HG03095 (cell line): Measurements from ENCODE around the gene RFTN1.

Source experiments
- ATAC-seq: cut with Tn5 transposase; IDR thresholded peaks from one replicate; pipeline ENCODE4 v1.9.1; 2021; ENCODE audit warnings: moderate library complexity; ENCODE audit not compliant: unreplicated experiment

RFTN1 gene

GRCh38 chr3:16337856-16338540 lies 175.5 kb downstream of the RFTN1 start:
- peak; percentile 78 for ATAC-seq

GRCh38 chr3:16336825-16337224 lies 176.7 kb downstream of the RFTN1 start:
- ATAC-seq = no peak

DNA sequence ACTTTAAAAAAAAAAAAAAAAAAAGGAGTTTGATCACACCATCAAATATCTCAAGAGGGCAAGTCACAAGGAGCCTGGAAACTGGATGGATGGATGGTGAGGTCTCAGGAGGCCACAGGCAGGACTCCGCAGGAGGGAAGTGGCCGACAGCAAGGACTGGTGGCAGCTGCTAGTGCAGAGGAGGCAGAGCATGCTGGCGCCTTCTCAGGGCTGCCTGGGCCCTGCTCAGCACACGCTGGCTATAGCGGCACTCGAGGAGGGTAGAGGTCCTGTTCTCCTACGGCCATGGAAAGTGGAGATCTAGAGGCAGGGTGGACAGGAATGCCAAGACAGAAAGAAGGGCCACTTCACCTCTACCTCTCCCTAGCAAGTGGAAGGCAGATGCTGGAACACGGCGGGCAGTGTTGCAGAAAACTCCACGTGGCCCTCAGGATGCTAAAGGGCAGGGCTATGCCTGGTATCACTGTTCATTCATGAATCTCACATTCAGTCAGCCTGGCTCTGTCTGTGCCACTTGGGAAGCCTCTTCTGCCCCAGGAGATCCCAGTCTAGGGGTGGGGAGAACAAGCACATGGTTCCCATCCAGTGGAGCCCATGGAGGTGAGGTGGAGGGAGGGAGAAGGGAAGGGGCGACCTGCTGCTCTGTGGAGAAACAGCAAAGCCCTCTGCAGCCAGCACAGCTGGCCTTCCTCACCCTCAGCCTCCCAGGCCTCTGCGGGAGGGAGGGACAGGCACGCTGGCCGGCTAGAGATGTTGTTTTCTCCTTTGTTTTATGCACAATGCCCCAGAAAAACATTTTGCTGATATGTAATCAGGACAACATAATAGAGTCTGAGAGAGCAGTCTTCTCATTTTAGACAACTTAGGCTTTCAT lies 177.5 kb downstream of the RFTN1 start:
- ATAC-seq = no peak

GRCh38 chr3:16335333-16335732 lies 178.2 kb downstream of the RFTN1 start:
- ATAC-seq = no peak

- no peak for ATAC-seq
Measured at GRCh38 chr3:16334909-16335308, 178.6 kb downstream of the RFTN1 start.

DNA sequence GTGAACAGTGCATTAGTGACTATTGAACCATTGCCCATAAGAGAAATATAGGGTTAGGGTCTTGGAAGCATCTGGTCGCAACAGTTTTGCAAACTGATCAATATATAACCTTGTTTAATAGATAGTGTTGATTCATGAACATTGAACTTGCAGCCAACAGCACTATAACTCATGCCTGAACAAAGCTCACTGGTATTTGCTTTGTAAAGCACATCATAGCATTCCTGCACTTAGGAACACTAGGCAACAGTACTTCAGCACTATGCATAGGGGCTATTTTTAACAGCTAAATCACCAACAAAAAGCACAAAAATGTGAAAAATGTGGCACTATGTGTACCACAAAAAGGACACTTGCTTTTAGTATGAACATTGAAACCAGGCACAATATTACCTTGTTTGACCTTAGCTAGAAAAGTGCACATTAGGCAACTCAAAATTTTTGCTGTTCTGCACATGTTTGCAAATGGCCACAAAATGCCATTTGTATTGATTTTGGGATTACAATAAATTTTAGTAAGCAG lies 180.5 kb downstream of the RFTN1 start:
- no peak for ATAC-seq

- no peak for ATAC-seq
Measured at GRCh38 chr3:16331319-16331883, 182.1 kb downstream of the RFTN1 start.

GRCh38 chr3:16330351-16330750 lies 183.1 kb downstream of the RFTN1 start:
- ATAC-seq = no peak

DNA sequence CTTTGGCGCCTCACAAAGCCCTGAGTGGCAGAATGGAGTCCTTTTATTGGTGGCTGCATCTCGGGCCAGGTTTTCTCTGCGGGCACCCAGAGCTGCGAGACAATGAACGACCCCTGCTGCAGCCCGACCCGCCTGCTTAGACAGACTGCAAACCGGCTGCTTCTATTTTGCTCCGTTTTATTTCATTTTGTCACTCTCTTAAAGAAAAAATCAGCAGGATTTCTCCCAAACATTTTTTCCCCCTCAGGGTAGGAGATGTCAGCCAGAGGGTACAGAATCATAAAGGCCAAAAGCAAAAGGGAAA lies 183.7 kb downstream of the RFTN1 start:
- ATAC-seq = no peak

GRCh38 chr3:16329036-16329825 lies 184.3 kb downstream of the RFTN1 start:
- no peak for ATAC-seq

DNA sequence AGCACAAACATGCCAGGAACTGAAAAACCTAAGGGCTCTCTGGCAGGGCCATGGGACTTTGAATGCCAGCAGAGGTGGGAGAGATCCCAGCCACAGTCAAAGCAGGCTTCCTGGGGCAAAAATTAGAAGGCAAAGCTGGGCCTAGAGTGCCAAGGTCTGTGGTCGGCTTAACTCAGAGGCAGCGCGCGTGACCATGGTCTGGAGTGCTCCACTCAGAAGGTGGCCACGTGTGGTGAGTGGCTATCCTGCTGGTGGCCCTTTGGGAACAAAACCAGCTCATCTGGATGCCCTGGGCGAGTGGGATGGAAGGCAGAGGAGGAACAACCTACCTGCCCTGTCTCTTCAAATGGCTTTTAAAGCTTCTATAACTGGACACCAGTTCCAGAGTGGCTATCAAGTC lies 185.4 kb downstream of the RFTN1 start:
- ATAC-seq = no peak

- no peak for ATAC-seq
Measured at GRCh38 chr3:16326724-16327349, 186.7 kb downstream of the RFTN1 start.

DNA sequence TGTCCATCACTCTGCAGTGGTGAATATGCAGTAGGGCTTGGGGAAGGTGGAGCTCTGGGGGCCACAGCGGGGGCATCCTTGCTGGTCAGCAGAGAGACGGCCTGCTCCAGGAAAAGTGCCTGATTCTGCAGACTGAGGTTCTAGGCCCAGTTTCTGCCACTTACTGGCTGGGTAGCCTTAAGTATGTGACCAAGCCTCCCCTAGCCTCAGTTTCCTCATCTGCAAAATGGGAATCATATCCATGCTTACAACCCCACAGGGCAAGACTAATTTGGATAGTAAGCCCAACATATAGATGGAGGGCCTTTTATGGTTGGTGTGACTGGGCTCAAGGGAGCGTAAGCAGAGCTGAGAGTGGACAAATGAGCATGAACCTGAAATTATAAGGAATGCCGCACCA lies 187.6 kb downstream of the RFTN1 start:
- no peak for ATAC-seq

GRCh38 chr3:16323737-16324136 lies 189.8 kb downstream of the RFTN1 start:
- no peak for ATAC-seq

DNA sequence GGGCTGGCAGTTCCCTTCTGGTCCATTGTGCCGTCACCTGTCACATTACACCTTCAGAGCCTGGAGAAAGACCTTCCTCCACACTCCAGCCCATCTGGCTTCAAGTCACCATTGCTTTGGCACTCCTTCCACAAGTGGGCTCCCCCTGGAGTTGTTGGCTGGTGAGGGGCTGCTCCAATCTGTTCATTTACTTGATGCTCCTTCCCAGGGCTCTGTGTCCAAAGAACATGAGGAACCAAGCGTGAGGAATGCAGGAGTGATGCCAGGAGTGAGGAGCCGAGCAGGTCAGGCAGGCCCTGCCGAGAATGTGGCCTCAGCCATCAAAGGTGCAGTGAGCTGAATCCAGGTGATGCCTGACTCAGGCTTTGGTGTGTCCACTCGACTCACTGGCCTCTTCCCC lies 191.3 kb downstream of the RFTN1 start:
- ATAC-seq = no peak

GRCh38 chr3:16320711-16321110 lies 192.8 kb downstream of the RFTN1 start:
- no peak for ATAC-seq

- no peak for ATAC-seq
Measured at GRCh38 chr3:16319723-16320122, 193.8 kb downstream of the RFTN1 start.

GRCh38 chr3:16319307-16319706 lies 194.2 kb downstream of the RFTN1 start:
- ATAC-seq = no peak

DNA sequence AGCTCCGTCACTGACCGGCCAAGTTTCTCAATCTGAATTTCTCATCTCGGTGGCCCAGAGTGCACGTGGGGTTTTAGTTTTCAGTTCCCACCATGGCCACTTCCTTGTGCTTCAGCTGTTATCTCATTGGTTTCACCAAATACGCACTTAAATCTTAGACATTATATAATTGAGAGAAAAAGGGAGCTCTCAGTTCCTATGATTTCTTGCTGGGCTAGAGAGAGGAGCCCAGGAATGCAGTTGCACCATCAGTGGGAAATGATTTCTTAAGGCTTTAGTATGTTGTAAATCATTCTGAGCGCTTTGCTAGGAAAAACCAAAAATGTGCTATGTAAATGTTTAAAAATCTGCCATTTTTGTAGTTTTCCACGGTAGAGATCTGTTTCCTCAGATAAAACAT lies 195.3 kb downstream of the RFTN1 start:
- no peak for ATAC-seq

DNA sequence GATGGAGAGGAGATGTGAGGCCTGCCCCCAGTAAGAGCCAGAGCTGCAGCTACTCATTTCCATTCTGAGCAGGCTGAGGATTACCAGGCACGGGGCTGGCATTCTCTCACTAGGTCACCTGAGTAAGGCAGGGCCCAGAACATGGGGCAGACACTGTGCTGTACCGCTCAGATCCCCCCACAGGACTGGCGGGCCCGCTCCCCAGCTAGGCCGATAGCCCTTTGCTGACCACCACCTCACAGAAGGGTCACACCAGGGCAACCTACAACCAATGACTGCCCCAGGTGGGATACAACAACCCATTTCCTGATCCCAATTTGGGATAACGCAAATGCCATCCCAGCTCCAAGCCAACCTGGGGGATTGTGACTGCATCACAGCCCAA lies 195.9 kb downstream of the RFTN1 start:
- no peak for ATAC-seq
